GM18867 (cell line): ENCODE data around the gene KDM6A.
"Not testable (repeated sequence)": the region's sequence is repeated elsewhere in the genome, so short reads cannot be mapped to it uniquely, and the experiment has no call there.

Source experiments
- ATAC-seq: cut with Tn5 transposase; IDR thresholded peaks from one replicate; pipeline ENCODE4 v1.9.1; 2021; ENCODE audit warnings: mild to moderate bottlenecking, moderate library complexity; ENCODE audit not compliant: unreplicated experiment

KDM6A gene

GRCh38 chrX:44915361-44915868 lies 42.4 kb downstream of the KDM6A start:
- no peak for ATAC-seq

- ATAC-seq, result no peak
These were observed 45.7 kb downstream of the KDM6A start for GRCh38 chrX:44918722-44919121.

GRCh38 chrX:44922980-44923379 lies 50.0 kb downstream of the KDM6A start:
- ATAC-seq, result peak; percentile 40

- no peak for ATAC-seq
These were observed 54.4 kb downstream of the KDM6A start for GRCh38 chrX:44927398-44927797.

- ATAC-seq, result no peak
These were observed 58.5 kb downstream of the KDM6A start for GRCh38 chrX:44931441-44931973.

- ATAC-seq, result no peak
These were observed 62.2 kb downstream of the KDM6A start for GRCh38 chrX:44935172-44935571.

- ATAC-seq, result no peak
These were observed 62.7 kb downstream of the KDM6A start for GRCh38 chrX:44935640-44936039.

- no peak for ATAC-seq
These were observed 64.6 kb downstream of the KDM6A start for GRCh38 chrX:44937606-44938005.

GRCh38 chrX:44938111-44938510 lies 65.1 kb downstream of the KDM6A start:
- no peak for ATAC-seq

GRCh38 chrX:44940541-44940940 lies 67.6 kb downstream of the KDM6A start:
- not testable (repeated sequence) for ATAC-seq

GRCh38 chrX:44943007-44943406 lies 70.0 kb downstream of the KDM6A start:
- no peak for ATAC-seq

- no peak for ATAC-seq
These were observed 71.9 kb downstream of the KDM6A start for GRCh38 chrX:44944894-44945293.

GRCh38 chrX:44945736-44946135 lies 72.7 kb downstream of the KDM6A start:
- no peak for ATAC-seq

- no peak for ATAC-seq
These were observed 73.8 kb downstream of the KDM6A start for GRCh38 chrX:44946771-44947170.

GRCh38 chrX:44947995-44948394 lies 75.0 kb downstream of the KDM6A start:
- no peak for ATAC-seq

GRCh38 chrX:44948406-44948805 lies 75.4 kb downstream of the KDM6A start:
- no peak for ATAC-seq

- no peak for ATAC-seq
These were observed 76.1 kb downstream of the KDM6A start for GRCh38 chrX:44949125-44949524.

- not testable (repeated sequence) for ATAC-seq
These were observed 77.7 kb downstream of the KDM6A start for GRCh38 chrX:44950471-44951366.

- ATAC-seq, result no peak
These were observed 78.6 kb downstream of the KDM6A start for GRCh38 chrX:44951572-44952067.

- ATAC-seq, result no peak
These were observed 79.5 kb downstream of the KDM6A start for GRCh38 chrX:44952329-44953027.

- ATAC-seq, result no peak
These were observed 80.9 kb downstream of the KDM6A start for GRCh38 chrX:44953734-44954502.
